22Rv1 (cell line): ENCODE data around the gene FBXL13.
"Not testable (repeated sequence)": the region's sequence is repeated elsewhere in the genome, so short reads cannot be mapped to it uniquely, and the experiment has no call there.

Experiments
- H3K27ac ChIP-seq: fragments of 450-650 bp; 2 replicates; pipeline ENCODE4 v1.5.1; 2017
- CTCF ChIP-seq: fragments of 450-650 bp; IDR thresholded peaks from 2 replicates; pipeline ENCODE4 v1.5.1; 2017; ENCODE audit warnings: mild to moderate bottlenecking
- ZFX ChIP-seq: fragments of 450-650 bp; IDR thresholded peaks from 2 replicates; pipeline ENCODE4 v1.6.1; 2017; ENCODE audit warnings: antibody characterized with exemption, borderline replicate concordance

The FBXL13 gene

DNA sequence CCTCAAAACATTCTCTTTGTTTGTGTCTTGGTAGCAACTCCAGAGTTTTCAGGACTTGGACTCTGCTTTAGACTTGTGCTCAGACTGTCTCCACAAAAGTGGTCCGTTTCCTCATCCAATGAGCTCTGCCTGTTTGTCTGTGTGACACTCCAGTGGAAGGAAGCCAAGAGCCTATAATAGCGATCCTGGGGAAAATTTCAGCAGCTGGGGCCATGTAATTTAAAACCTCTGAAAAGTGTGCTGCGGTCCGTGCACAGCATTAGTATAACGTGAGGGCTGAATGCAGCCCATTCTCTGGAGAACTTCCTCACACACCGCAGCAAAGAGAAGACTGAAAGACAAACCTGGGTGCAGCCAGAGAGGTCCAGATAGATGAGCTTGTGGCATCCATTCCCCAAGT, 161.9 kb downstream of the FBXL13 start, which contains the start of gene LRRC17:
LRRC17 (plus strand) TSS at position 259 of the 400 bp plus-strand sequence. CDS start 20,914 bp downstream, outside the sequence.
- H3K27ac ChIP-seq, result no peak within 1 kb of the TSS
- no peak for TF ChIP-seq ZFX
- no peak for TF ChIP-seq CTCF

GRCh38 chr7:102908676-102909075, 165.9 kb downstream of the FBXL13 start:
- TF ChIP-seq CTCF (no peak), ZFX (no peak)
- H3K27ac ChIP-seq, result no peak overlapping the region

- H3K27ac ChIP-seq, result not testable (repeated sequence)
Measured at GRCh38 chr7:102903576-102903975, 171.0 kb downstream of the FBXL13 start.

DNA sequence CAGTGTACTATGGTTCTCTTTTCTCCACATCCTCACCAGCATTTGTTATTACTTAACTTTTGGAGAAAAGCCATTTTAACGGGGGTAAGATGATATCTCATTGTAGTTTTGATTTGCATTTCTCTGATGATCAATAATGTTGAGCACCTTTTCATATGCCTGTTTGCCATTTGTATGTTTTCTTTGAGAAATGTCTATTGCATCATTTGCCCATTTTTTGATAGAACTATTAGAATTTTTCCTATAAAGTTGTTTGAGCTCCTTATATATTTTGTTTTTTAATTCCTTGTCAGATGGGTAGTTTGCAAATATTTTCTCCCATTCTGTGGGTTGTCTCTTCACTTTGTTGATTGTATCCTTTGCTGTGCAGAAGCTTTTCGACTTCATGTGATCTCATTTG, 172.5 kb downstream of the FBXL13 start:
- H3K27ac ChIP-seq, result not testable (repeated sequence)

DNA sequence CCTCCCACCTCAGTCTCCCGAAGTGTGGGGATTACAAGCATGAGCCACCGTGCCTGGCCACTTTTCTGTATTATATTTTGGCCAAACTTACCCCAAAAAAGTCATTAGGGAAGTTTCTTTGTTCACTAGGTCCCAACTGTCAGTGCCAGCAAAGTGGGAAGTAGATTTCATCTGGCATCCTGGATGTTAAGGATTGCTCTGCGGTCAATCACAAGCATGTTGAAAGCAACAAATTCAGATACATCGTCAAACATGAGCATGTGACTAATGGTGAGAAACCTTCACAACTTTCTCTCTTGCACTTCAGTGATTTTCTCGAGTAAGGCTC, 176.1 kb downstream of the FBXL13 start:
- TF ChIP-seq CTCF (no peak), ZFX (no peak)
- no peak overlapping the region for H3K27ac ChIP-seq

DNA sequence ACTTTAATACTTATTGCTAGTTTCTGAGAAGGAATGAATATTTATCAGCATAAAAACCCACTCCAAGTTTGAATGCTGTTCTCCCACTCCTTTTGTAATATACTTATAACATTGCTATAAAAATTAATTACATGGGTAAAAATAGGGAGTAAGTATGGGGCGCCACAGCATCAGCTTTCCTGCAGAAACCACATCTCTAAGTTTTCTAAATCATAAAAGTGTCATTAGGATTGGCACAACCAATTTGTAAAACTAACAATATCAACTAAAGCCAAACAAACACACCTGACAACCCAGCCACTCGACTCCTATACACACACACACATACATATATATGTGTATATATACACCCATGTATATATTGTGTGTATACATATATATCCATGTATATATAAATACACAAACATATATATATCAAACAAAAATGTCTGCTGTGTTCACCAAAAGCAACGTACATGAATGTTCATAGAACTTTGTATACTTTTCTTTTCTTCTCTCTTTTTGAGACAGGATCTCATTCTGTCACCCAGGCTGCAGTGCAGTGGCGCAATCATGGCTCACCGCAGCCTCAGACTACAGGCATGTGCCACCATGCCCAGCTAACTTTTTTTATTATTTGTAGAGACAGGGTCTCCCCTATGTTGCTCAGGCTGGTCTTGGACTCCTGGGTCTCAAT, 176.6 kb downstream of the FBXL13 start:
- no peak overlapping the region for H3K27ac ChIP-seq
- TF ChIP-seq CTCF, result no peak
- no peak for TF ChIP-seq ZFX

DNA sequence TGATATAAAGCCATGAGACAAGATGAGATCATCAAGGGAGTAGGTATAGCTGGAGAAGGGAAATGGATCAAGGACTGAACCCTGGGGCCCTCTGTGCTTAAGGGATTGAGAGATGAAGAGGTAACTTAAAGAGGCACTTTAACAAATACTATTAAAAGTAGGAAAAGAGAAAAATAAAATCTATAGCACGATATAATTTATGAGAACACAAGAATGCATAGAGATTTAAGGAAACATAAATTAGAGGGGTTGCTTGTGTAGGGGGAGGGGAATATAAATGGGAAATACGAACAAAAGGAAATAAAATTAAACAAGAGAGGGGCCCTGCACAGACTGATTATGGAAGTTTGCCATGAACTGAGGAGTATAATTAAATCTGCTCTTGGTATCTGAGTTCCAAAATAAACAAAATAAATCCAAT, 177.4 kb downstream of the FBXL13 start:
- TF ChIP-seq CTCF (no peak), ZFX (no peak)
- no peak overlapping the region for H3K27ac ChIP-seq

DNA sequence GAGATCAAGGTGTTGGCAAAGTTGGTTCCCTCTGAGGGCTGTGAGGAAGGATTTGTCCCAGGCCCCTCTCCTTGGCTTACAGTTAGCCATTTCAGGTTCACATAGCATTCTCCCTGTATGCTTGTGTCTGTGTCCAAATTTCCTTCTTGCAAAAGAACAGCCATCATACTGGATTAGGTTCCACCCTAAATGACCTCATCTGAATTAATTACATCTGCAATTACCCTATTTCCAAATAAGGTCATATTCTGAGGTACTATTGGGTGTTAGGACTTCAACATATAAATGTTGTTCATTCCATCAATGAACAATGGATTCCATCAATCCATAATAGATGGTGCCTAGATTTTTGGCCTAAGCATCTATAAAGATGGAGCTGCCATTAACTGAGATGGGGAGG, 178.0 kb downstream of the FBXL13 start:
- H3K27ac ChIP-seq, result no peak overlapping the region
- no peak for TF ChIP-seq ZFX
- no peak for TF ChIP-seq CTCF
